ENCODE measurements around the gene RAI14.

DNA sequence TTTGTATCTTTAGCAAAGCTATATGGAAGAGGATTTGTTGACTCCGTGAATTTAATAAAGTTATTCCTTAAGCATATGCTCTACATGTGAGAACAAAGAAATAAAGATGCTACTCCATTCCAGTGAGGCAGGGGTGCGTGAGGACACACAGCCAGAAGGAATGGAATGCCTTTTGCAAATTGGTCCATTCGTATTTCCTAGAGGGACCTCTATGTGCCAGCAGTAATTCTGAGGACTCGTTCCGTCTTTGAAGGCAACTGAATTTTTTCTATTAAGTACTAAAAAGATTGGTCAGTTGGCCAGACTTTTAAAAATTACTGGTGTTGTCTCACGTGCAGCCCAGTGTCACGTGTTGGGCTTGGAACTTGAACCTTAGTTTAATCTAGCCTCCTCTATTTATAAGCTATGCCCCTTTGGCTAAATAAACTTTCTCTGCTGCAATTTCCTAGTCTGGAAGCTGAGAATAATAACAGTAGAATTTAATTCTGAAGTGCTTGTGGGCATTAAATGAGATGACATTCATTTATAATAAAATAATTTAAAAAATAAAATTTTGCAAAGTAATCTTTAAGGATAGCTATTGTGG is 13.9 kb downstream of the RAI14 start:
- TF ChIP-seq ZNF274 (IDR thresholded peaks at IDR 0.05; ENCODE audit: low read depth, low read length) (no peak), YY1 (IDR thresholded peaks at IDR 0.05; ENCODE audit: insufficient read depth, insufficient read length) (no peak)
